SW 1271 (cell line): Measurements from ENCODE around the gene PIK3R1.

Source experiments
- DNase-seq, 2 experiments: peaks; one replicate each; lab custom pipeline; 2025; lab: John Stamatoyannopoulos, UW

Gene PIK3R1

DNA sequence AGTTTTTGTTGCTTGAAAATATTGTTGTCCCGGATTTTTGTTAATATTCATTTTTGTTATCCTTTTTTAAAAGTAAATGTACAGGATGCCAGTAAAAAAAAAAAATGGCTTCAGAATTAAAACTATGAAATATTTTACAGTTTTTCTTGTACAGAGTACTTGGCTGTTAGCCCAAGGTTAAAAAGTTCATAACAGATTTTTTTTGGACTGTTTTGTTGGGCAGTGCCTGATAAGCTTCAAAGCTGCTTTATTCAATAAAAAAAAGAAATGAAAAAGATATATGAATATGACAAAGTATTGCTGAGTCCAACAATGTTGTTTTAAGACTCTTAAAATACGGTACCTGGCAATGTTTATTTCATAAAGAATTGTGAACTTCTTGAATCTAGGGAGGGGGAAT, 82.9 kb downstream of the PIK3R1 start:
- DNase-seq: no peak

DNA sequence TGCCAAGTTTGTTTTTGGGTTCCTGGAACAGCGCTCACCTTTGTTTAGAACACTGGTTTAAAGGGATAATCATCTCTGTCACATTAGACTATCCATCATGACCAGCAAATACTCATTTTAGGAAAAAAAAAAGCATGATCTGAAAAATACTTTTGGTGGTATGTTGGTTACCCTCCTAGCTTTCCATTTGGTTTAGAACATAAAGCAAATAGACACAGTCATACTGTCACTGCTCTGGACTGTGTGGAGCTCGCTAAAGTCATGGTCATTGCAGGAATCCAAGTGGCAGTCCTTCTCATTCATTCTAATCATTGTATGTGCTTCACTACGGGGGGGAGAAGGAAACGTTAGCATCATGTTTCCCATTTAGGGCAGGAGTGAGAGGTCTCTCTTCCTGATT, 83.5 kb downstream of the PIK3R1 start:
- DNase-seq: no peak

DNA sequence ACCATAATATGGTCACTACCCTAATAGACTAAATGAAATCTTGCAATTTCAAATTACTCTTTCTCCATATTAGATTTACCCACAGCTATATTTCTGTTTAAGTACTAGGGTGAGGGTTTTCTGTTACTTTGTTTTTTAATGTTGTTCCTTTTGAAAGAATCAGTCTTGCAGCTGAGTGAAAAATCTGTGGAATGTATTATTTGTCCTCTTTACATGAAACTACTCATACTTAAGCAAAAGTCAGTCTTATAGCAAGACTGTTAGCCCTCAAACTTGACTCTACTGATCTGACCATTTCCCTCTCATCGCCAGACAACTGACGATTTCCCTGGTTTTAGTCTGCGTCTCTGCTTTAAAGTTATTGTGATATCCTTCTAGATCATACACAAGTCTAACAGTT, 84.0 kb downstream of the PIK3R1 start:
- DNase-seq: no peak

DNA sequence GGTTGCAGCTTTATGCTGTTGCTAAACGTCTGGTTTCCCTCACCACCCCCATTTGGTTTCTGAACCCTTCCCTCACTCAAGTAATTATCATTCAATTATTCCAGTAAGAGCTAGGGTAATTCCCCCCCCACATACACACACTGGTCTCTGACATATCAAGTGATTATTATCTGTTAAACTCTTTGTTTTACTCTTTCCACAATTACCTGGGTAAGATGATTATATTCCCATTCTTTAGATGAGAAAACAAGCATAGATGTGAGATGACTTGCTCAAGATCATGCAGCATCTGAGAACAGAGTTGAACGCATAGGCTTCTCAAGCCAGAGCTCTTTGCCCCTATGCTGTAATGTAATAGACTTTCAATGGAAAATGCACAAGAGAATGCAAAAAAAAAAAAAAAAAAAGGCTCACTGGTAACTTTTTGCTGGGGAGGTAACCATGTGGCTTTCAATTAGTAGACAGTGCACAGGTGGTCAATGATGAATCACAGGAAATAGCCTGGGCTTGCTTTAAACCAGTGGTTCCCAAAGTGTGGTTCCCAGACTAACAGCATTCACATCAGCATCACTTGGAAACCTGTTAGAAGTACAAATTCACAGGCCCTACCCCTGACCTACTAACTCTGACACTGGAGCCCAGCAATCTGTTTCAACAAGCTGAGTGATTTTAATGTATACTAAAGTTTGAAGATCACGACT, 87.6 kb downstream of the PIK3R1 start:
- no peak for DNase-seq

DNA sequence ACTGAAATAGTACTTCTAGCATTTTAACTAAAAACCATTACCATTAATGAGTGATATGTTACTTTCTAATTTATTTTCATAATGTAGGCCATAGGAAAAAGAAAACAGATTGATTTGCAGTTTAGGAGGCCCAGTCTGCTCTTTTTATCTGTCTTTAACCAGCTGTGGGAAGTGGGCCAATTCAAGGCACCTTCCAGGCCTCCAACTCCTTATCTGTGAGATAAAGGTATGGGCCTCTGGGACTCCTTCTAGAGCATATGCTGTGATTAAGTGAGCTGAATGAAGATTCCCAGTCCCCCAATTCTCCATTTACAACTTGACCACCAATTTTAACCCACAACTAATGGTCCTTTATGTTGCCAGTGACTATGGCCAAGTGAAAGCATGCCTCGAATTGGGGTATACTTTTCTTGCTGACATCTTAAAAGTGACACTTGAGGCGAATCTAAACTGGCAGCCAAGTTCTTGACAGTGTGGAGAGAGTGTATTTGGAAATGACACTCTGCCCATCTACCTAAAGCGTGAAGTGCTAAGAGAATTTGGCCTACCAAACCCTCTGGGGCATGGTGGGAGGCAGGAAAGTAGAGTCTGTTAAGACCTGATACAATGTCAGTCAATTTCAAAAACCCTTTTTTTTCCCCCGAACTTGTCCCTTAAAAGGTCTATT, 88.3 kb downstream of the PIK3R1 start:
- no peak for DNase-seq

DNA sequence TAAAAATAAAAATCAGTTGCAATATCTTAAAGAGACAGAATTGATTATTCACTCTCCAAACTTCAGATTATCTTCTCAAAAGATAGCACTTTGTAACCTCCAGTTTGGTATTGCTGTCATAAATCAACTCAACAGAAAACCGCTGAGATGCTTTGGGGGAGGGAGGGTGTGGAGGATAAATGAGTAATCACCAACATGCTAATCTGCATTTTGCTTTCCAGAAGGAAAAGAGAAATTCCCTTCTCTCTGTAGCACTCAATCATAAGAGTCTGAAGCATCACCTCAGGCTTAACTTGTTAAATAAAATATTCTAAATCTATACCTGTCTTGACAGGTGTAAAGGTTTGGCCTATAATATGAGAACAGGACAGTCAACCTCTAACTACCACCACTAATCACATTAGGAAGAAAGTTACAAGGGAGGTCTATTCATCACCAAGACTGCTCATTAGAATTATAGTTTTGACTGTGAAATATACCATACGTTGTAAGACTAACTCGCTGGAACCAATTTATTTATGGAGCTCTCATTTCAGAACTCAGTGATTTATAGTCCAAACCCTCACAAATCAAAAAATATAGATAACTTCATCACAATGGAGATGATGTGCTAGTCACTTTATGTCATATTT, 89.0 kb downstream of the PIK3R1 start:
- DNase-seq: no peak

DNA sequence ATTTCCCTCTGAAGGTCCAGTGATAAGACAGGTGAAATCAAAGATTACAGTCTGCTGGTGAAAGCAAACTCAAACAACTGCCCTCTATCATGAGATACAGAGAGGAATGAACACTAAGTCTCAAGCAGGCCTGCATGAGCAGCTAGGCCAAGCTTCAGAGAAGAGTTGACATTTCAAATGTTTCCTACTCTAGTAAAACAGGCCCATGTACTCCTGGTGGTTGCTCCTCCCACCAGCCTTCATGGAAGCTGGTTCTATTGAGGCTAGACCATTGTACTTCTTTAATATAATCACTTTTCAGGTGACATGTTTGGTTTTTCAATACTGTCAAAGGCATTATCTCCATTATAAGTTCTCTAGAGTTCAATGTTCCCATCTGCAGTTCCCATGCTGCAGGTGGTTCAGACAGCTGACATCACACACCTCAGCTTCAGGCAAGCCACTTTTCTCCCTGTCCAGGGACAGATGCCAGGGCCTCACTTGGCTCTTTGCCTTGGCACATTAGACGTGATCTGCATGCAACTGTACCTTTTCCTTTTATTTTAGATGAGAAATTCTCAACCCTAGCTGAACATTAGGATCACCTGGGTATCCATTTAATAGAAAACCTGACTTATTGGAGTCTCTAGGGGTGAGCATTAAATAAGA, 89.8 kb downstream of the PIK3R1 start:
- DNase-seq: no peak

DNA sequence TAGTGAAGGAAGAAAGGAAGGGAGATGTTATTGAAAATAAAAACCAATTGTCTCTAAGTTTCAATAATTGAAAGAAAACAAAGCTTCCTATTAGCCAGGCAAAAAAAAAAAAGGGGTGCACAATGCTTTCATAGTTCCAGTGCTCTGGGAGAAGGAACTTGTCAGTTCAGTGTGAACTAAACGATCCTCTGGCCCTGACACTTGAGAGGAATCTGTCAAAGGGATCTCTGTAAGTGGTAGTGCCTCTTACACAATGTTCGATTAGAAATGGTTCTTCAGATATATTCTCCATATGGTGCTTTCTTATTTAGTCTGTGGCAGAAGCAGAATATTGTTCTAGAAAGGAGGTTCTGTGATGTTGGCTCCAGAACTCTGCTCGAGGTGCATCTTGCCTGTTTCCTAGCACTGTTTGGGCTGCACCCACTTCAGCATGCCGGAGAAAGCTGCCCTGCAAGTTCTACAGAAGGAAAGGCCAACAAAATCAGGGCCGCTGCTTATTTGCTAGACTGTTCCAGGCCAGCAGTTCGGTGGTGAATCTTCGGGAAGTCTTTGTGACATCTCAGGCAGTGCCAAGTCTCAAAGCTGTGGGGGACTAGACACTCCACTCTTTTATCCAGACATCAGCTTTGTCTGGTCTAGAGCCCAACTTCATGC, 90.9 kb downstream of the PIK3R1 start:
- no peak for DNase-seq

DNA sequence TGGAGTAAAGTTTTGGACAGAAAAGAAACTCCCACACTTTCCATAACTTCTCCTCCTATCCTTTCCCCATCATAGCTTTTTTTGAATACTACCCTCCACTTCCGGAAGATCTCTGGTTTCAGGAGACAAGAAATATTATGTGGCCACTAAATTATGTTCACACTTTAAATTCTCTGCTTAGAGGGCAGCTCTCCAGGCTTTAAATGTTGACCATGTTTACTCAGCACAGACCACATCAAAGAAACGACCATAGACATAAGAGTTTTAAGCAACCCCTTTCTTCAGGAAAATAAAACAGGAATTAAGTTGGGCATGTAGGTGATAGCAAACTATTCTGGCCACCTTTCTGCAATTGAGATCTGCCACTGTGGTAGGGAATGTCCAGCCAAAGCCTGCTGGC, 97.8 kb downstream of the PIK3R1 start:
- DNase-seq: no peak

DNA sequence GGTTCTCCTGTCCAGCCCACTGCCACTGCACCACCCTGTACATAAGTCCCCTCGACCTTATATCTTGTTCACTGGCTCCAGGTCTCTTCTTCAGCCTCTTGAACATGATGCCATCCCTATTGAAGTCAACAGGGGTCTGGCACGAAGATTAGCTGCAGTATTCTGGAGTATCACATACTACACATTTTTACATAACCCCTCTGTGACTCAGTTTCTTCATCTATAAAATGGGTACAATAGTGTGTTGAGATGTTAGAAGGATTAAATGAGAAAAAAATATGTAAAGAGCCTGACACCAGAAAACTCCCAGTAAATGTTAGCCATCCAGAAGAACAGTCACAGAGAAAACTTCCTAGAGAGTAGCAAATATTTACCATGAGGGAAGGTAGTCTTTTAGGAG, 98.9 kb downstream of the PIK3R1 start:
- no peak for DNase-seq

DNA sequence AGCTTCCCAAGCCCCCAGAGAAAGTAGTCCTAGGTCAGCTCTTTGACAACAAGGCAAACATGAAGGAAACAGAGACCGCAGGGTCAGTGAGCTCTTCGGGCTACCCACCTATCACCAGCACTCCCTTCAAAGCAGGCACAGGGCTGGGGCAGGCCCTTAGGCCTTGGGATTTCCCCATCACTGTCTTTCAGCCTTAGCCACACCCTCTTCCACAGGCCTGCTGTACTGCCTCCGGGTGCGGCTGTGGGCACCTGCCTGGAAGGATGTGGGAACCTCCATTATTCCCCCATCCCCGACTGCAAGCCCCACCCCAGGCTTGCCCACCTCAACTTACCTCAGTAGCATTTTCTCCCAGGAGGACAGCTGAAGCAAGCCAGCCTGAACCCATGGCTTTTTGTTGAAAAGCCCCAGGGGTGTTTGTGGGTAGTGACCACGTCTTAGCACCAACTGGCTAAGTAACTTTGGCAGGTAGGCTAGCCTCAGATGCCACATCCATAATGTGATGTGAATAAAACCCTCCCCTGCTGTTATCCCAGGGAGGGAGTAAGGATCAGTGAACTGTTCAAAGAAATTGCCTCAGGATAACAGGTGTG, 100.2 kb downstream of the PIK3R1 start:
- no peak for DNase-seq

DNA sequence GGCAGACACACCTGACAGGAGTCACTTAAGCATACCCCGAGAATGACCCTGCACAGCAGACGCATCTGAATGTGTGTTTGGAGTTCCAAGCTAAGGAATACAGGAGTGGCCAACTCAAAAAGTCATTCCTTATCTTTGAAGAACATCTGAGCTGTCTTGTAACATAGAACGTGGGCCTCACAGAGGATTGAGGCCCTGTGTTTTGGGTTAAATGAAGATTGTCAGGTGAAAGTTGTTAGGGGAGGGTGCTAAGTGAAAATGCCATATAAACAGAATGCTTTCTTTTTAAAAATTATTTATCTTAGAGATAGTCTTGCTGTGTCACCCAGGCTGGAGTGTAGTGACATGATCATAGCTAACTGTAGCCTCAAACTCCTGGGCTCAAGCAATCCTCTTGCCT, 100.9 kb downstream of the PIK3R1 start:
- no peak for DNase-seq

DNA sequence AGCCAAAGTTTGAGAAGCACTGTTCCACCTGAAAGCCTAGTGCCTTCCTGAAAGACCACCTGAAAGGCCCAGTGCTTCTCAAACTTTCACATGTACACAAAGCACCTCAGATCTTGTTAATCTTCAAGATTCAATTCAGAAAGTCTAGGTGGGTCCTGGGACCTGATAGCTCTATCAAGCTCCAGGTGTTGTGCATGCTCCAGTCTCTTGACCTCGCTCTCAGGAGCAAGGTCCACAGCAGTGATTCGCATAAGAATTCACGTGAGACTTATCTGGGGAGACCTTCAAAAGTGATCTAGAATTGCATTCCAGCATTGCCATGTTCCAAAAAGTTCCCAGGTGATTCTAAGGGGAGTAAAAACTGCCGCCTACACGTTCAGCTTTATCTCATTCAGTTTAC, 102.1 kb downstream of the PIK3R1 start:
- no peak for DNase-seq

DNA sequence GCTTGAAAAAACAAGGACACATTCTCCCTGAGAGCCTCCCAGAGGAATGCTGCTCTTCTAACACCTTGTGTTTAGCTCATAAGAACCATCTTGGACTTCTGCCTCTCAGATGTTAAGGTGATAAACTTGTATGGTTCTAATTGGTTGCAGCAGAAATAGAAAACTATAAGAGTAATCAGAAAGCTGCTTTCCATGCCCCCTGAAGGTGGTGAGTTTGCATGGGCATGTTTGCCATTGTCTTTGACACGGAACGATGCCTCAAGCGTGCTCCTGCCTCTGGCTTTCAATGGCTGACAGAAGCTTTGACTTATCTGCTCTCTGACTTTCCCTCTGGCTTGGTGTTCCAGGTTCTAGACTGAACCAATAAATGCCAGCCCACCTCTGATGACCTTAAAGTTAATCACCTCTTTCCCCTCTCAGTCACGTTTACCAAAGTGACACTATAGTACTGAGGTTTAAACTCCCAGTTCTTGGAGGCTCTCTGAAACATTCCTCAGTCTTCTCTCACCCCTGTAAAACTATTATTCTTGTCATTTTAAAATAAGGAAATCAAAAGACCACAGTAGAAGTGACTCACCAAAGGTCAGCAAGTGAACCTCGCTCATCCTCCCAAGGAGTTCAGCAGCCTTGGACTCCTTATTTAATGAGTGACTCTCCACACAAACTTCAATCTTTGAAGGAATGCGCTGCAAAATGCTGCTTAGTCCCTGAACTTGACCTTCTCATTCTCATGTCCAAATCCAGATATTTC, 103.6 kb downstream of the PIK3R1 start:
- no peak for DNase-seq

DNA sequence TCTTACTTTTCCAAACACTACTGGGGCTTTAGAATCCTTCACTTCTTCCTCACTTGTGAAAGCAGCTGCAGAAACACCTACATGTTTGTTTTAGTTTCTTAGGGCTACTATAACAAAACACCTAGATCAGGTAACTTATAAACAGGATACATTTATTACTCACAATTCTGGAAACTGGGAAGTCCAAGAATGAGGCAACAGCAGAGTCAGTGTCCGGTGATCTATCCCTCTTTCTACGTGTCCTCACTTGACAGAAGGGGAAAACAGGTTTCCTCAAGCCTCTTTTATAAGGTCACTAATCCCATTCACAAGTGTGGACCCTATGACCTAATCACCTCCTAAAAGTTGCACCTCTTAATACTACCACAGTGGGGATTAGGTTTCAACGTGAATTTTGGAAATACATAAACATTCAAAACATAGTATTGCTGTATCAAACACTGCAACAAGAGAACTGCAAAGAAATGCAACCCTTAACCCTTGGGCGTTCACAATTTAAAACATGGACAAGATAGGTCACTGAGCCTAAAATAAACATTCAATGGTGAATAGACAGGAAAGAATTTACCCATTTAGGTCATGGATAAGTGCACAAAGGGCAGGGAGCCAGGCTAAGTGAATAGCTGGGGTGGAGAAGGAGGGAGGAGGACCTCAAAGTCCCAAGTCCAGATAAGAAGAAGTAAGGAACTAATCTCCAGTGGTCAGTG, 104.3 kb downstream of the PIK3R1 start:
- no peak for DNase-seq

DNA sequence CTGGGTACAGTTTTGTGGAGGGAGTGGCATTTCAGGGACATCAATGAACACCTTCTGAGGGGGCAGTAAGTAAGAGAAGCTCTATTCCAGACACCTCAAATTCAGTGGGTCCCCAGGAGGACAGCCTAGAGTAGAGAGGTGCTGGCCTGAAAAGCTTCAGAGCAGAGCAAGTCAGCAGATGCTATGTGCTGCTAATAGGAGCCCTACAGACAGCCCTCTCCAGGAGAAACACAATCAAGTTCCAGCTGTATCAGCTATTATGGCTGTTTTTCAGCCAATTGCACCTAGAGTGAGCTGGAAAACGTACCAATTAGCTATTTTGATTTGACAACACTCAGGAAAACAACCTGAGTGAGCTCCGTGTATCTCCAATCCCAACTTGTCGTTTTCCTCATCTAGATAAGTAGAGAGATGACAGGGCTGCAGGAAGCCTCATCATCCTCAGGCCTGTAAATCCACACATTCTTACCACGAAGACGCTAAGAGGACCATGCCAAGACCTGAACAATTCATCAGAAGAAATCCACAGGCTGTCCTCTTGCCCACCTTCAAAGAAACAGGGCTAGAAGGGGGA, 104.9 kb downstream of the PIK3R1 start:
- DNase-seq: no peak

DNA sequence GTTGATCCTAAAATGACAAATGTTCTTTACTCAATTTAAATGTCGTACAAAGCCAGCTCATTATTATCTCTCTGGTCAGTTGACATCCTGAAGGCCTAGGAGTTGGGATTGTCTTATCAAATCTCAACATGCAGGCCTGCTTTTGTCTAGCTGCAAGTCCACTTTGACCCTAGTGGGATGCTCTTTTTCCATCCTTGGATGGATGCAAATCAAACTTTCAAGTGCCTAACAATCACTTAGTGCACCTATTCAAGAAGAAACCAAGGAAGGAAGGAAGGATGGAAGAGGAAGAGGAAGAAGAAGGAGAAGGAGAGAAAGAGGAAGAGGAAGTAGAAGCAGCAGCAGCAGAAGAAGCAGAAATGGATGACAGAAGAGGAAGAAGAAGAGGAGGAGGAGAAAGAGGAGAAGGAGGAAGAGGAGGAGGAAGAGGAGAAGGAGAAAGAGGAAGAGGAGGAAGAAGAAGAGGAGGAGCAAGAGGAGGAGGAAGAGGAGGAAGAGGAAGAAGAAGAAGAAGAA, 109.6 kb downstream of the PIK3R1 start:
- DNase-seq: no peak

DNA sequence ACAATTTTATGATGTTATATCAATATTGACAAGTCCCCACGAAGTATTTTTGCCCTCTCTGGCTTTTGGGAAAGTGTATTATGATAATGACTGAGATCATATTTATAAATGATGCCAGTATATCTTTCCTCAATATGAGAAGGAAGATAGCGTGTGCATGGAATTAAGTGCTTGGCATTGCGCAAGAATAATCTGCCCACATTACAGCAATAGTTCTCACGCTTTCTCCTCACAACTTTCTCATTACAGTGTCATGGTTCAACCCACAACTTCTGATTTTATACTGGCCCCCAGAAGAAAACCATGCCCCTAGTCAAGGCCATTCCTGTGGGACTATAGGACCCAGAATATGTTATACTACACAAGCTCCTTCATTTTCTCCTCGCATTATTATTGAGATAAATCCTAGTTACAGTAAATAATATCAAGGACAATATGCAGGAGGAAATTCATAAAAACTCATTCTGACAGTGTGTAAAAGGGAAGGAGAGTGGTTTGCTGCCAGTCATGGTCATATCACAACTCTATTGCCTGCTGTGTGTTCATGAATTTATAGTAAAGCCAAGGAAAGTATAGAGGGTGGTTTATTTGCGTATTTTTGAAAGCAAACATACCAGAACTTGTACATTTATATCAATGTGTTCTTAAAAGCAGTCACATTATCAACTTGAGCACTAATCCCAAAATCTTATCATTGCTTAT, 114.1 kb downstream of the PIK3R1 start:
- no peak for DNase-seq

DNA sequence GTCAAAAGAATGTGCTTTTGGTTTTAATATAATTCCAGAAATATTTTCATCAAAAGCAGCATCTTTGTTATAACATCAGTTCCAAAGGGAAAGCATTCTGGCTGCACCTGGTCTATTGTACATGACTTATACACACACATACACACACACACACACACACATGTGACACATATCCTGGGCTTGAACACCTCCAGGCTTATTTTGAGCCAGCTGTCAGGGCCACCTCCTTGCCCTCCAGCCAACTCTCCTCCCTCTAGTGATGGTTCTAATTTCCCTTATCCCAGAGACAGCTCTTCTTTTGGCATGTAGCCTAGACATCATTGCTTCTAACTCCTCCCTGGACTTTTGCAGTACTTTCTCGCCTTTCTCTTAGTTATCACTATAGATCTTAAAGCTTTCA, 115.0 kb downstream of the PIK3R1 start:
- DNase-seq: no peak
